CD4-positive, alpha-beta T cell treated with Interleukin-2 at 100 ng/mL for 4 hours (primary cell): ENCODE results near the gene PIP5K1B.
A peak's percentile ranks its signal among the peaks of the same experiment; 100 is the strongest.
"Not testable (repeated sequence)": the region's sequence is repeated elsewhere in the genome, so short reads cannot be mapped to it uniquely, and the experiment has no call there.

Source experiments
- DNase-seq: peaks from one replicate; pipeline ENCODE4 v3.0.0-alpha.2; 2020; ENCODE audit warnings: low spot score

The PIP5K1B gene

GRCh38 chr9:69030851-69031645, 326.0 kb downstream of the PIP5K1B start:
- DNase-seq = no peak

GRCh38 chr9:69034071-69034470, 329.0 kb downstream of the PIP5K1B start:
- DNase-seq = no peak

GRCh38 chr9:69035438-69036308, 330.6 kb downstream of the PIP5K1B start, which contains the start of gene FXN:
FXN (plus strand) TSS chr9:69035752; CDS start chr9:69035783, 31 bp downstream.
- peak; percentile 84 for DNase-seq

- DNase-seq = peak; percentile 20
These were observed 331.3 kb downstream of the PIP5K1B start for GRCh38 chr9:69036309-69036708.

GRCh38 chr9:69036799-69037198, 331.8 kb downstream of the PIP5K1B start:
- DNase-seq = no peak

GRCh38 chr9:69040646-69041045, 335.6 kb downstream of the PIP5K1B start:
- DNase-seq = no peak

- no peak for DNase-seq
These were observed 339.5 kb downstream of the PIP5K1B start for GRCh38 chr9:69044240-69045219.

GRCh38 chr9:69045821-69046220, 340.8 kb downstream of the PIP5K1B start:
- no peak for DNase-seq

GRCh38 chr9:69046723-69047122, 341.7 kb downstream of the PIP5K1B start:
- no peak for DNase-seq

GRCh38 chr9:69047371-69047770, 342.3 kb downstream of the PIP5K1B start:
- DNase-seq = no peak

- no peak for DNase-seq
These were observed 344.1 kb downstream of the PIP5K1B start for GRCh38 chr9:69049094-69049493.

GRCh38 chr9:69050936-69051335, 345.9 kb downstream of the PIP5K1B start:
- not testable (repeated sequence) for DNase-seq

- no peak for DNase-seq
These were observed 349.9 kb downstream of the PIP5K1B start for GRCh38 chr9:69054989-69055388.

- DNase-seq = no peak
These were observed 351.3 kb downstream of the PIP5K1B start for GRCh38 chr9:69056191-69056815.

- no peak for DNase-seq
These were observed 353.1 kb downstream of the PIP5K1B start for GRCh38 chr9:69058101-69058500.
